K562 (cell line): ENCODE data around the gene ACBD5. TPM values are rescaled to one million over a fixed set of nuclear protein-coding genes. Genes with fewer than 3 reads are reported as not detected.
A peak's percentile ranks its signal among the peaks of the same experiment; 100 is the strongest.

Source experiments
- ARID4B ChIP-seq: sonication (generic); formaldehyde crosslinking; IDR thresholded peaks from 2 replicates; pipeline ENCODE4 v1.8.0; 2022; ENCODE audit warnings: mild to moderate bottlenecking, missing genetic modification reagents
- CAMTA2 ChIP-seq: fragments of 250-450 bp; sonication (Bioruptor Pico); conservative IDR thresholded peaks from 2 replicates; pipeline ENCODE4 v1.5.1; 2022
- EHMT2 ChIP-seq: fragments of 450-650 bp; IDR thresholded peaks from 2 replicates; pipeline ENCODE4 v1.6.1; 2018; ENCODE audit warnings: antibody characterized with exemption
- ELF1 ChIP-seq: fragments of 200-800 bp; sonication (Bioruptor generic); IDR thresholded peaks from 2 replicates; pipeline ENCODE4 v1.6.1; 2016; ENCODE audit warnings: missing genetic modification characterization, missing compliant biosample characterization
- ETS2 ChIP-seq: IDR thresholded peaks from 2 replicates; pipeline ENCODE4 v1.6.1; 2016; ENCODE audit warnings: borderline replicate concordance, missing genetic modification characterization, mild to moderate bottlenecking, moderate library complexity, missing compliant biosample characterization; ENCODE audit not compliant: poor library complexity, severe bottlenecking
- GABPB1 ChIP-seq: sonication (generic); formaldehyde crosslinking; IDR thresholded peaks from 2 replicates; pipeline ENCODE4 v1.8.0; 2022; ENCODE audit warnings: mild to moderate bottlenecking, missing genetic modification reagents
- GATAD2A ChIP-seq: fragments of 450-650 bp; IDR thresholded peaks from 2 replicates; pipeline ENCODE4 v1.6.1; 2017
- HDAC1 ChIP-seq, 2 experiments: fragments of 450-650 bp; IDR thresholded peaks; 2 replicates each; pipeline ENCODE4 v1.6.1; 2016 to 2017; ENCODE audit warnings: inconsistent platforms in 1 of 2, mild to moderate bottlenecking in 1 of 2, moderate library complexity in 1 of 2
- HEY1 ChIP-seq: fragments of 250-450 bp; sonication (Bioruptor Pico); IDR thresholded peaks from 2 replicates; pipeline ENCODE4 v1.5.0; 2020; ENCODE audit warnings: mild to moderate bottlenecking, moderate library complexity, borderline replicate concordance
- KLF13 ChIP-seq: fragments of 450-650 bp; IDR thresholded peaks from 2 replicates; pipeline ENCODE4 v1.6.1; 2016; ENCODE audit warnings: missing genetic modification characterization, low read depth, mild to moderate bottlenecking, missing compliant biosample characterization, moderate library complexity, borderline replicate concordance
- POLR3G ChIP-seq: IDR thresholded peaks from 2 replicates; pipeline ENCODE4 v1.6.1; 2011; ENCODE audit not compliant: insufficient read length, insufficient replicate concordance; ENCODE audit errors: extremely low read depth
- PYGO2 ChIP-seq: fragments of 450-650 bp; IDR thresholded peaks from 2 replicates; pipeline ENCODE4 v1.6.1; 2016; ENCODE audit warnings: mild to moderate bottlenecking, missing genetic modification characterization, moderate library complexity, missing compliant biosample characterization
- RBM25 ChIP-seq: fragments of 200-400 bp; formaldehyde crosslinking; IDR thresholded peaks from 2 replicates; pipeline ENCODE4 v1.6.1; 2018; ENCODE audit warnings: low read length, low read depth, moderate library complexity; ENCODE audit not compliant: severe bottlenecking
- SMC3 ChIP-seq: conservative IDR thresholded peaks from 2 replicates; pipeline ENCODE4 v1.6.1; 2011; ENCODE audit warnings: low read depth, low read length, improper control_type of control experiment; ENCODE audit not compliant: insufficient read depth
- SREBF2 ChIP-seq: sonication (generic); formaldehyde crosslinking; IDR thresholded peaks from 2 replicates; pipeline ENCODE4 v1.4.0; 2020; ENCODE audit warnings: mild to moderate bottlenecking, missing genetic modification reagents
- ZBTB5 ChIP-seq: fragments of 450-650 bp; IDR thresholded peaks from 2 replicates; pipeline ENCODE4 v1.6.1; 2017; ENCODE audit warnings: antibody characterized with exemption
- ZFP30 ChIP-seq: fragments of 250-450 bp; sonication (Bioruptor Pico); IDR thresholded peaks from 2 replicates; pipeline ENCODE4 v1.8.0; 2022; ENCODE audit warnings: moderate library complexity, mild to moderate bottlenecking, inconsistent platforms, borderline replicate concordance
- ZNF395 ChIP-seq: fragments of 200-800 bp; sonication (Bioruptor generic); IDR thresholded peaks from 2 replicates; pipeline ENCODE4 v1.6.1; 2017; ENCODE audit warnings: missing genetic modification characterization, missing compliant biosample characterization
- ZNF551 ChIP-seq: fragments of 250-450 bp; sonication (Bioruptor Pico); IDR thresholded peaks from 2 replicates; pipeline ENCODE4 v1.5.0; 2021; ENCODE audit warnings: mild to moderate bottlenecking, moderate library complexity
- ZNF57 ChIP-seq: fragments of 450-650 bp; formaldehyde crosslinking; IDR thresholded peaks from 2 replicates; pipeline ENCODE4 v1.4.0; 2020; ENCODE audit warnings: mild to moderate bottlenecking, moderate library complexity
- ZNF766 ChIP-seq: fragments of 200-800 bp; sonication (Bioruptor generic); conservative IDR thresholded peaks from 2 replicates; pipeline ENCODE4 v1.6.1; 2016; ENCODE audit warnings: missing genetic modification characterization, missing compliant biosample characterization
- polyA plus RNA-seq, 8 experiments: library from polyadenylated mRNA; depleted of rRNA in 4 of 8; stranded (reverse) in 5 of 8; unstranded in 3 of 8; fragments of >200 nt; fragmentation: Nextera tagmentation in 2 of 8; fragmentation: Illumina TruSeq in 1 of 8; extraction: Ambion mirVana in 2 of 8; extraction: Trizol in 1 of 8; gene quantifications; 2 replicates each; pipeline versions ENCODE4 v1.2.1 to v1.2.3, GENCODE V29; 2011 to 2014; ENCODE audit warnings: inconsistent platforms in 1 of 8, missing spikeins in 1 of 8
- total RNA-seq, 7 experiments: library from RNA; depleted of rRNA in 6 of 7; stranded (reverse); fragments of >200 nt in 6 of 7; fragmentation: Illumina TruSeq in 2 of 7; extraction: Trizol in 2 of 7; gene quantifications; 2 replicates each; pipeline versions ENCODE4 v1.2.1 to v1.2.3, GENCODE V29; 2011 to 2021; ENCODE audit warnings: low replicate concordance in 1 of 7

Gene ACBD5
- total and polyA plus RNA-seq, 9 of the 15 experiments (the other 6 are each of a cell fraction or from before 2014, with no cell fraction given): 1.5 to 10.3 (median 7.8) TPM

GRCh38 chr10:27241652-27242472, 1.3 kb upstream of the ACBD5 start (continued):
- TF ChIP-seq HDAC1 (IDR thresholded peaks at IDR 0.05): peak in 1 of 2 experiments; percentile 64; a peak in 1 of 4 replicates
- TF ChIP-seq SREBF2 (CRISPR knock-in tag): no peak
- no peak for TF ChIP-seq HEY1
- TF ChIP-seq ZFP30 (CRISPR knock-in tag): no peak
- peak; percentile 56; the same call in 1 of the 2 replicates for TF ChIP-seq KLF13
- no peak for TF ChIP-seq EHMT2
- no peak for TF ChIP-seq GATAD2A
- TF ChIP-seq ETS2: no peak
- peak; percentile 82 for TF ChIP-seq PYGO2 (tag)
- no peak for TF ChIP-seq RBM25
- peak; percentile 94 for TF ChIP-seq GABPB1
- TF ChIP-seq ELF1 (tag): peak; percentile 99
- no peak for TF ChIP-seq POLR3G
- no peak for TF ChIP-seq CAMTA2 (CRISPR knock-in tag)
- TF ChIP-seq ZNF766 (CRISPR knock-in tag): peak; percentile 94
- TF ChIP-seq ARID4B: no peak
- no peak for TF ChIP-seq SMC3
- TF ChIP-seq ZNF551 (CRISPR knock-in tag): no peak
- peak; percentile 99 for TF ChIP-seq ZNF395
- no peak for TF ChIP-seq ZBTB5
- no peak for TF ChIP-seq ZNF57 (CRISPR knock-in tag)
